ENCODE data around the gene C19orf73.
A peak's percentile ranks its signal among the peaks of the same experiment; 100 is the strongest.

C19orf73 gene

GRCh38 chr19:49118565-49119410 is at the start of gene C19orf73:
Gene C19orf73 (minus strand): TSS chr19:49119143. CDS start chr19:49119022, 121 bp downstream.
- peak; percentile 87 for DNase-seq

- no peak for DNase-seq
Measured at GRCh38 chr19:49168421-49168820, 49.5 kb upstream of the C19orf73 start.

GRCh38 chr19:49167857-49168409 is 49.0 kb upstream of the C19orf73 start:
- DNase-seq = no peak

GRCh38 chr19:49165865-49166301 is 46.9 kb upstream of the C19orf73 start:
- DNase-seq = no peak

GRCh38 chr19:49165111-49165750 is 46.3 kb upstream of the C19orf73 start:
- DNase-seq = no peak

GRCh38 chr19:49161987-49162386 is 43.0 kb upstream of the C19orf73 start:
- no peak for DNase-seq

GRCh38 chr19:49160450-49161189 is 41.7 kb upstream of the C19orf73 start:
- no peak for DNase-seq

GRCh38 chr19:49157445-49158224 is 38.7 kb upstream of the C19orf73 start, which contains the start of gene TRPM4:
Gene TRPM4 (plus strand): TSS chr19:49157792. CDS start chr19:49157867, 75 bp downstream.
- peak; percentile 75 for DNase-seq

- DNase-seq = no peak
Measured at GRCh38 chr19:49155820-49156346, 36.9 kb upstream of the C19orf73 start.

- DNase-seq = no peak
Measured at GRCh38 chr19:49155005-49155819, 36.3 kb upstream of the C19orf73 start, which contains the start of gene HRC. Gene HRC (minus strand): TSS chr19:49155396. CDS start chr19:49155237, 159 bp downstream.

- no peak for DNase-seq
Measured at GRCh38 chr19:49154279-49154678, 35.3 kb upstream of the C19orf73 start.

- no peak for DNase-seq
Measured at GRCh38 chr19:49153167-49153809, 34.3 kb upstream of the C19orf73 start.

- no peak for DNase-seq
Measured at GRCh38 chr19:49152119-49152550, 33.2 kb upstream of the C19orf73 start.

- DNase-seq = no peak
Measured at GRCh38 chr19:49151267-49152118, 32.5 kb upstream of the C19orf73 start.

GRCh38 chr19:49150944-49151243 is 32.0 kb upstream of the C19orf73 start:
- no peak for DNase-seq

GRCh38 chr19:49150106-49150943 is 31.4 kb upstream of the C19orf73 start:
- DNase-seq = peak; percentile 63

- DNase-seq = peak; percentile 43
Measured at GRCh38 chr19:49149652-49150105, 30.7 kb upstream of the C19orf73 start.
